A549 (cell line): ENCODE measurements around the gene CDK14. TPM values are rescaled to one million over a fixed set of nuclear protein-coding genes. Genes with fewer than 3 reads are reported as not detected.

Experiments used
- ATAC-seq, 2 experiments: fragments of 200-7000 bp in 1 of 2; fragments of >200 bp in 1 of 2; cut with Nextera tagmentation in 1 of 2; cut with Tn5 transposase in 1 of 2; 3 replicates each; pipeline versions ENCODE4 v1.8.0 to v1.9.1; 2018 to 2020; ENCODE audit warnings: mild to moderate bottlenecking in 1 of 2, moderate library complexity in 1 of 2
- CTCF ChIA-PET: fragments of 300-600 bp; sonication (Branson Sonifier 250); formaldehyde crosslinking; extraction: SDS; loops from one replicate; lab custom pipeline; 2021; ENCODE audit warnings: antibody characterized with exemption, inconsistent platforms; lab: Yijun Ruan, JAX
- POLR2A ChIA-PET: fragments of 350-600 bp; formaldehyde crosslinking; extraction: SDS; loops from one replicate; lab custom pipeline; 2021; ENCODE audit warnings: antibody characterized with exemption, inconsistent platforms; lab: Yijun Ruan, JAX
- DNase-seq, 2 experiments: peaks; one replicate each; pipeline versions ENCODE4 v3.0.0 to v3.0.0-alpha.2; 2011 to 2016; ENCODE audit warnings: low read depth in 1 of 2, low spot score in 1 of 2
- FAIRE-seq: peaks from 2 replicates; lab custom pipeline; 2011; peaks lifted over from hg19 to GRCh38; lab: Jason Lieb, UNC
- H3K27ac ChIP-seq, 2 experiments: fragments of >200 bp; sonication (Bioruptor Twin); formaldehyde crosslinking; 3 replicates each; pipeline ENCODE4 v1.5.1; 2016 to 2017
- H3K4me1 ChIP-seq: fragments of >200 bp; sonication (Bioruptor Twin); formaldehyde crosslinking; 3 replicates; pipeline ENCODE4 v1.6.1; 2016
- H3K4me2 ChIP-seq: fragments of >200 bp; sonication (Bioruptor Twin); formaldehyde crosslinking; 3 replicates; pipeline ENCODE4 v1.6.1; 2016
- H3K4me3 ChIP-seq: fragments of >200 bp; sonication (Bioruptor Twin); formaldehyde crosslinking; 3 replicates; pipeline ENCODE4 v1.5.1; 2016
- H3K9me3 ChIP-seq: fragments of >200 bp; sonication (Bioruptor Twin); formaldehyde crosslinking; 3 replicates; pipeline ENCODE4 v1.6.1; 2016
- CBX2 ChIP-seq: fragments of 200-600 bp; sonication (generic); IDR thresholded peaks from 2 replicates; pipeline ENCODE4 v1.6.1; 2016; ENCODE audit warnings: low read depth, mild to moderate bottlenecking, borderline replicate concordance
- CEBPB ChIP-seq, 2 experiments: fragments of >200 bp in 1 of 2; sonication (Bioruptor Twin) in 1 of 2; formaldehyde crosslinking in 1 of 2; IDR thresholded peaks; 2 replicates each; pipeline ENCODE4 v1.6.1; 2012 to 2016
- CHD4 ChIP-seq: fragments of 200-600 bp; sonication (generic); IDR thresholded peaks from 2 replicates; pipeline ENCODE4 v1.6.1; 2016; ENCODE audit warnings: antibody characterized with exemption, mild to moderate bottlenecking, borderline replicate concordance
- ESRRA ChIP-seq: fragments of 150-350 bp; IDR thresholded peaks from 2 replicates; pipeline ENCODE4 v1.6.1; 2014; ENCODE audit warnings: mild to moderate bottlenecking, low read length, borderline replicate concordance
- FOSB ChIP-seq: fragments of 250-450 bp; sonication (Bioruptor Pico); IDR thresholded peaks from 2 replicates; pipeline ENCODE4 v1.5.0; 2020; ENCODE audit warnings: mild to moderate bottlenecking, moderate library complexity
- FOSL2 ChIP-seq, 2 experiments: fragments of 450-650 bp in 1 of 2; fragments of >200 bp in 1 of 2; sonication (Bioruptor Twin) in 1 of 2; formaldehyde crosslinking; IDR thresholded peaks; 2 replicates each; pipeline versions ENCODE4 v1.5.0 to v1.6.1; 2016 to 2020; ENCODE audit warnings: mild to moderate bottlenecking in 1 of 2, moderate library complexity in 1 of 2
- HMGXB4 ChIP-seq: fragments of 250-450 bp; sonication (Bioruptor Pico); IDR thresholded peaks from 2 replicates; pipeline ENCODE4 v1.5.0; 2021; ENCODE audit warnings: mild to moderate bottlenecking, moderate library complexity, borderline replicate concordance
- HOXB13 ChIP-seq: fragments of 250-450 bp; sonication (Bioruptor Pico); IDR thresholded peaks from 2 replicates; pipeline ENCODE4 v1.5.0; 2020; ENCODE audit warnings: low read depth, mild to moderate bottlenecking, moderate library complexity
- JUNB ChIP-seq: fragments of >200 bp; sonication (Bioruptor Twin); formaldehyde crosslinking; IDR thresholded peaks from 2 replicates; pipeline ENCODE4 v1.6.1; 2016
- MAZ ChIP-seq: fragments of 150-350 bp; IDR thresholded peaks from 2 replicates; pipeline ENCODE4 v1.6.1; 2014; ENCODE audit warnings: antibody characterized with exemption, low read depth, low read length, borderline replicate concordance
- NFE2L2 ChIP-seq: fragments of 150-350 bp; conservative IDR thresholded peaks from 2 replicates; pipeline ENCODE4 v1.6.1; 2014; ENCODE audit warnings: low read length
- NPAS2 ChIP-seq: fragments of 250-450 bp; sonication (Bioruptor Pico); IDR thresholded peaks from 2 replicates; pipeline ENCODE4 v1.8.0; 2022; ENCODE audit warnings: mild to moderate bottlenecking, moderate library complexity, borderline replicate concordance
- PHF8 ChIP-seq: fragments of 200-600 bp; sonication (generic); IDR thresholded peaks from 2 replicates; pipeline ENCODE4 v1.6.1; 2016; ENCODE audit warnings: low read depth, mild to moderate bottlenecking, antibody characterized with exemption, moderate library complexity, borderline replicate concordance
- POLR2A ChIP-seq: IDR thresholded peaks from 2 replicates; pipeline ENCODE4 v1.6.1; 2012; ENCODE audit warnings: mild to moderate bottlenecking, low read length
- RCOR1 ChIP-seq: fragments of 150-350 bp; IDR thresholded peaks from 2 replicates; pipeline ENCODE4 v1.6.1; 2014; ENCODE audit warnings: antibody characterized with exemption, low read length, low read depth
- RNF2 ChIP-seq: fragments of 200-600 bp; sonication (generic); IDR thresholded peaks from 2 replicates; pipeline ENCODE4 v1.6.1; 2016; ENCODE audit warnings: low read depth, mild to moderate bottlenecking, antibody characterized with exemption, moderate library complexity, borderline replicate concordance
- SMC3 ChIP-seq: fragments of >200 bp; sonication (Bioruptor Twin); formaldehyde crosslinking; IDR thresholded peaks from 3 replicates; pipeline ENCODE4 v1.6.1; 2018; ENCODE audit warnings: inconsistent platforms
- TFCP2L1 ChIP-seq: fragments of 250-450 bp; sonication (Bioruptor Pico); IDR thresholded peaks from 2 replicates; pipeline ENCODE4 v1.5.0; 2021; ENCODE audit warnings: mild to moderate bottlenecking
- ZC3H11A ChIP-seq: fragments of 450-650 bp; IDR thresholded peaks from 2 replicates; pipeline ENCODE4 v1.6.1; 2014; ENCODE audit warnings: antibody characterized with exemption, mild to moderate bottlenecking
- ZNF302 ChIP-seq: fragments of 250-450 bp; sonication (Bioruptor Pico); IDR thresholded peaks from 2 replicates; pipeline ENCODE4 v1.9.0; 2021; ENCODE audit warnings: inconsistent platforms, mild to moderate bottlenecking, moderate library complexity
- WGBS: methylation state at CpG from one replicate; pipeline ENCODE4 v1.1.6; 2017; ENCODE audit errors: missing lambda C conversion rate; 5-methylcytosine and 5-hydroxymethylcytosine counted together
- polyA plus RNA-seq, 4 experiments: library from polyadenylated mRNA; depleted of rRNA in 3 of 4; stranded (reverse); fragments of >200 nt; fragmentation: RNase III in 1 of 4; extraction: RNeasy Plus Mini Kit Qiagen cat#74134 plus additional on column Dnase treatment in 1 of 4; gene quantifications; 2 replicates in 3 of 4; 3 replicates in 1 of 4; pipeline ENCODE4 v1.2.3, GENCODE V29; 2011 to 2017

CDK14 gene
- polyA plus RNA-seq, 2 of the 4 experiments (the other 2 are of a cell fraction), result 0.21 to 0.23 TPM

DNA sequence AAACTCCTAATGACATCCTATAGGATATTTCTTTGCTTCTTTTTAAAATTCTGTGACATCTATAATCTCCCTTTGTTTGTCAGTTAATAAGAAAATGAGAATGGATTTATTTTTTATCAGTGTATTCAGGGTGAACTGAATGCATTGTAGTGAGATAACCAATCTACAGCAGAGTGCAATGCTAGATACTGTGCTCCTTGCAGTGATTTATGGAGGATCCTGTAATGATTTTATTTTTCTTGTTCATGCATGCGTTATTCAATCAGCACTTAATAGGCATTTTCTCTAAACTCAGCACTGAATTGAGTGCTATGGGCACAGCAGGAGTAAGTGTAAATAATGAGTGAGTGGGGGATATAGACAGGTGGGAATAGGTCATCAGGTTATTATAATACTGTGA lies 253.9 kb downstream of the CDK14 start:
- POLR2A ChIA-PET, result no interaction called here
- Histone ChIP-seq H3K4me1 (no peaks in the 10 kb centered on the region), H3K4me2 (no peak overlapping the region), H3K9me3 (no peaks in the 10 kb centered on the region), H3K27ac (no peak overlapping the region)
- 11% methylated on average over 1 of the region's 1 CpG for WGBS
- CTCF ChIA-PET, result no interaction called here
- DNase-seq (no peak), FAIRE-seq (no peak), ATAC-seq (no peak)
- TF ChIP-seq PHF8, result no peak
- TF ChIP-seq, all 56 proteins: peak for 0
- no peak overlapping the region for H3K4me3 ChIP-seq

DNA sequence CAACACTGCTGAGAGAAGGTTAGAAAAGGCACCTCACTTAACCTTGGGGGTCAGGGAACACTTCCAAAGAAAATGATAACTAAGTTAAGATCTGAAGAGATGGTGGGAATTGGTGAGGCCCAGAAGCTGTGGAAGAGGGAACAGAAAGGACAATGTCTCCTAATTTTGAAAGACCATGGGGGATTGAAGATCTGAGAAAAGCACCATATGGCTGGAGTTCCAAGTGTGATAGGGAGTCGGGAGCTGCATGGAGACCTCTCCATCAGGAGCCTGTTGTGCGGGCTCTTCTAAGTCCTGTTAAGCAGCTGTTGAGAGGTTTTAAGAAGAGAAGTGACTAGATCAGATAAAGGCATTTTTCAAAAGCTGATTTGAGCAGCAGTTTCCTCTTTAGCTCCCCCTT lies 254.3 kb downstream of the CDK14 start:
- ChIA-PET POLR2A (no interaction called here), CTCF (no interaction called here)
- WGBS, result 6% methylated on average over 2 of the region's 2 CpGs
- no peak for ATAC-seq
- Histone ChIP-seq H3K4me3 (no peak overlapping the region), H3K27ac (no peak overlapping the region), H3K4me2 (no peak overlapping the region), H3K4me1 (no peaks in the 10 kb centered on the region), H3K9me3 (no peaks in the 10 kb centered on the region)
- TF ChIP-seq PHF8, result no peak
- no peak for TF ChIP-seq POLR2A
- no peak for TF ChIP-seq ZC3H11A
- TF ChIP-seq TFCP2L1 (CRISPR knock-in tag), result no peak
- no peak for TF ChIP-seq RNF2
- TF ChIP-seq RCOR1, result no peak
- FAIRE-seq, result no peak
- DNase-seq, result no peak

GRCh38 chr7:90853205-90853604 lies 257.1 kb downstream of the CDK14 start:
- WGBS, result 70% methylated on average over 2 of the region's 2 CpGs
- POLR2A ChIA-PET, result no interaction called here
- Histone ChIP-seq H3K4me3 (no peak overlapping the region), H3K9me3 (no peaks in the 10 kb centered on the region), H3K27ac (no peak overlapping the region), H3K4me1 (no peaks in the 10 kb centered on the region), H3K4me2 (no peak overlapping the region)
- DNase-seq (no peak), FAIRE-seq (no peak), ATAC-seq (no peak)
- CTCF ChIA-PET, result no interaction called here
- TF ChIP-seq HOXB13 (CRISPR knock-in tag), result no peak
- TF ChIP-seq ZNF302, result no peak
- no peak for TF ChIP-seq RCOR1
- TF ChIP-seq NPAS2 (CRISPR knock-in tag), result no peak
- TF ChIP-seq NFE2L2, result no peak
- no peak for TF ChIP-seq SMC3
- TF ChIP-seq CEBPB (IDR thresholded peaks at IDR 0.05), result no peak
- no peak for TF ChIP-seq MAZ
- TF ChIP-seq ZC3H11A, result no peak
- TF ChIP-seq CBX2, result no peak
- TF ChIP-seq JUNB, result no peak
- TF ChIP-seq RNF2, result no peak
- TF ChIP-seq HMGXB4 (CRISPR knock-in tag), result no peak
- TF ChIP-seq FOSL2 (IDR thresholded peaks at IDR 0.05), result no peak
- TF ChIP-seq FOSL2 (CRISPR knock-in tag; IDR thresholded peaks at IDR 0.05), result no peak
- no peak for TF ChIP-seq ESRRA
- TF ChIP-seq FOSB, result no peak

DNA sequence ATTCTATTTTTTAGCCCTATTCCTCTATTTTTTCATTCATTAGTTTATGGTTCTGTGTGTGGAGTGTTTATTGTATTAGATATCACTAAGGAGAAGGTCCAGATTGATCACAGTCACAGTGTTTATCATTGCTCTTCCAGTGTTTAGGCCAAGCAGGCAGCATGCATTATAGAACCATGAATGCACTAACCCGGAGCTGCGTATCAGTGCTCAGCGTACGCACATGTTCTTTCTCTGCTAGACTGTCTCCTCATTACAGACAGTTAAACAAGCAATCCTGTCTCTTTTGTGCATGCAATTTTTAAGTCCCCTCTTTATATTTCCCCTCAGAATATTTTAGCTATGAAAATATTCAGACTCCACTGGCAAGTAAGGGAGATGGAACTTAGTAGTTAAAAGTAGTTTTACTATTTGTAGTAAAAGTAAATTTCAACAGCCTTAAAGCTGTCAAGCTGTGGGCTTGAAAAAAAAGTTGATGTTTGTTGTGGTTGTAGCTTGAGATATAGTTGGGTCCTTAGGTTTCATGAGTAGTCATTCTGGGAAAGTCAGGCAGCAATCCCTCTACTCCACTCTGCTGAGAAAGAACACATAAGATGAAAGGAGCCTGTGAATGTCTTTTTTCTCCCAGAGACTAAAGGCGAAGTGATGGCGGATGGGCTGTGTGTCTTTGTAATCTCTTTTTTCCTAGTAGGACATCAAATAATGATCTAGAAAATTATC lies 260.4 kb downstream of the CDK14 start:
- CTCF ChIA-PET, result interaction anchor here (0.6 kb wide), 1 partner anchor 16 kb away, joined by 3 read pairs; no protein-coding TSS in a partner anchor
- WGBS, result 53% methylated on average over 6 of the region's 6 CpGs
- POLR2A ChIA-PET, result no interaction called here
- DNase-seq, result no peak
- no peak for FAIRE-seq
- no peaks in the 10 kb centered on the region for H3K9me3 ChIP-seq
- H3K27ac ChIP-seq, result no peak overlapping the region
- TF ChIP-seq SMC3, result no peak
- no peak for TF ChIP-seq CHD4
- TF ChIP-seq, all 56 proteins: peak for 0
- Histone ChIP-seq H3K4me2 (no peak overlapping the region), H3K4me1 (no peaks in the 10 kb centered on the region), H3K4me3 (no peak overlapping the region)
- no peak for ATAC-seq
